GM20431 (cell line): Measurements from ENCODE around the gene PLIN1.

ENCODE experiments used
- in situ Hi-C: fragments of 300-500 bp; cut with MseI, MboI; formaldehyde crosslinking; loops from one replicate; pipeline ENCODE4 v1.15.0; 2020; ENCODE audit warnings: low sequenced_read_pairs; ENCODE audit not compliant: unreplicated experiment

Gene PLIN1

DNA sequence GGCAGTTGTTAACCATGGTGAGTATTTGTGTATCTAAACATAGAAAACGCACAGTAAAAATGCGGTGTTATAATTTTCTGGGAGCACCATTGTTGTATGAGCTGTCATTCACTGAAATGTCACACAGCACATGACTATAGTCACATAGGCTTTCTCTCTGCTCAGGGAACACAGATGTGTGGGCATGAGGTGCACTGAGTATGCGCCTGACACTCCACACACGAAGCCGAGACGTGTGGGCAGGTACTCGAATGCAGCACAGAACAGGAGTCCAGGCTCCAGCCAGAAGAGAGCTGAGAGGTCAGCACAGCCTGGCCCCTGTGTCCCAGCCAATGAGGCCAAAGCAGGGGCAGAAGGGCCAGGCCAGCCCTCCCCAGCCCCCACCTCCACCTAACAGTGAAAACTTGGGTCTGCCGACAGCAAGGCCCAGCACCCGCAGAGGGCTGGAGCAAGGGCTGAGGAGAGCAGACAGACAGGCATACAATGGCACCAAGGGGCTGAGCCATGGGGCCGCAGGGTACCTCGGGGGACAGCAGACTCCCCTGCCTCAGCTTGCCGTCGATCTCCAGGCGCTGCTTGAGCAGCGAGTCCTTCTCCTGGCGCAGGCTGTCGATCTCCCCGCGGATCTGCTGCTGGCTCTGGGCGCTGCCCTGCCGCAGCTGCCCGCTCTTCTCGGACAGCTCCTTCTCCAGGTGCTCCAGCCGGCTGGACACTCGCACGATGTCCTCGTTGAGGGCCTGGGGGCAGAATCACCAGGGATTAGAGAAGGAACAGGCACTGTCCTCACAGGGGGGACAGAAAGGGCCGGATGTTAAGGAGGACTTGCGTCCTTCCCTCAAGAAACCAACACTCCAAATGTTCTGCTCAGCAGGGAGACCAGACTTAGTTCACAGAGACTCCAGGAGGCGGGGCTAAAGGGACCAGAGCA, 47.9 kb downstream of the PLIN1 start:
- in situ Hi-C loops, result no loop called here

DNA sequence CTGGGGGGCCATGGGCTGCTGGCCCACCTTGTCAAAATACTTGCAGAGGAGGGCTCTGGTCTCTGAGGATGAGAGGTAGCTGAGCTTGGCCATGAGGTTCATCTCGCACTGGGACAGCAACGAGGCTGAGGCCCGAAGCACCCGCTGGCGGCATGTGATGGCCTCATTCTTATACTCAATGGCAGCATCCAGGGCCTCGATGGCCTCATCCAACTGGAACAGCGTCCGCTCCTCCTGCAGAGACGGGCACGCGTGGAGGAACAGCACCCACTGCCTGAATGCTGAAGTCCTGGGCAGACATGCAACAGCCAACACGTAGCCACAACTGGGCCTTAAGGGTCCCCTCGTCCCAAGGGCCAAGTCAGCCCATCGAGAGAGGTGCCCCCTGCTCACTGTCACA, 48.9 kb downstream of the PLIN1 start:
- in situ Hi-C loops, result no loop called here

- in situ Hi-C loops, result no loop called here
Measured at GRCh38 chr15:89629829-89630228, 49.3 kb downstream of the PLIN1 start.

DNA sequence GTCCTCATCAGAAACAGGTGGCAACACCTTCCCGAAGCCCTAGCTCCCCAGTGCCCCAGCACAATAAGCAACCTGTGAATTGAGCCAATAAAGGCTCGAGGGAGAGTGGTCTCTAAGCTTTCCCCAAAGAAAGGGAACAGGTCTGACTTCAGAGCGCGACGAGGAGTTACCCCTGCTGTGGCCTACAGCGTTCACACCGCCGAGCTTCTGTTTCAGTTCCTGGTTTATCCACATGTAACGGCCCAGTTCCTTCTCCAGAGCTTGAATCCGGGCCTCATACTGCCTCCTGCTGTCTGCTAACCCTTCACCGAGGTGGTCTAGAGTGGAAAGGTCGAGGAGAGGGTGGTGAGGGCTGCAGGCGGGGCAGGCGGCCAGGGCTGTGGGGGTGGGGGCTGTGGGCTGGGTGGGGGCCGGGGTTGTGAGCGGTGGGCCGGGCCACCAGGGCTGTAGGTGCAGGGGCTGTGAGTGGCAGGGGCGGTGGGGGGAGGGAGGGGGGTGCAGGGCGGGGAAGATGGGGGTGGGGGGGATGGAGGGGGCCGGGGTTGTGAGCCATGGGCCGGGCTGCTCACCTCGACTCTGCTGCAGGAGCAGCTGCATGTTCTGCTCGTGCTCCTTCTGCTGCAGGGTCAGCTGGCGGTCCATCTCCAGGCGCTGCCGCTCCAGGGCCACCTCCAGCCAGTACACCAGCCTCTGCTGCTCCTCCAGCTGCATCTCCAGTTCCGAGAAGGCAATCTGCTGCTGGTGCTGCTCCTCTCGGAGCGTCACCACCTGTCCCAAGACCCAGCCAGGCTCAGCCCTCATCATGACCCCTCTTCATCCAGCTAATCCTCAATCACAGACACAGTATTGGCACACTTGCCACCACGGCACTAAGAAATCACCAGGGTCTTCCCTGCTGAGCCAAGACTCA, 50.1 kb downstream of the PLIN1 start:
- in situ Hi-C loops, result no loop called here

GRCh38 chr15:89628301-89628700, 50.9 kb downstream of the PLIN1 start:
- in situ Hi-C loops, result no loop called here

GRCh38 chr15:89627256-89627970, 51.8 kb downstream of the PLIN1 start:
- in situ Hi-C loops, result no loop called here

DNA sequence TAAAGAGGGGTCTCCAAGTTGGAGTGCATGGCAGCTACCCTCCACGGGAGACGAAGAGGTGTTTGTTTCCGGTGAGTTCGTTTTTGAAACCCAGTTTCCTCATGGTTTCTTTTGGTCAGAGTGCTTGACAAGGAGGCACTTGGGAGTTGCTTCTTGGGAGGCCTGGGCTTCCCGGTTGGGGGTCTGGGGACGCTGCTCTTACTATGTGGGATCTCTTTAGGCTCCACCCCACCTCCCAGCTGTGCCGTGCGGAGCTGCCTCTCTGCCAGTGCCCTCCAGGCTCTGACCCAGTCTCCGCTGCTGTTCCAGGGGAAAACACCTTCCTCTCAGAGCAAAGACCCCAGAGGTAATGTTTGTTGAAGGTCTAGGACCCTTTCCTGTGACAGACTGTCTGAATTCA, 53.5 kb downstream of the PLIN1 start:
- in situ Hi-C loops, result no loop called here

GRCh38 chr15:89623165-89623564, 56.0 kb downstream of the PLIN1 start:
- in situ Hi-C loops, result no loop called here

DNA sequence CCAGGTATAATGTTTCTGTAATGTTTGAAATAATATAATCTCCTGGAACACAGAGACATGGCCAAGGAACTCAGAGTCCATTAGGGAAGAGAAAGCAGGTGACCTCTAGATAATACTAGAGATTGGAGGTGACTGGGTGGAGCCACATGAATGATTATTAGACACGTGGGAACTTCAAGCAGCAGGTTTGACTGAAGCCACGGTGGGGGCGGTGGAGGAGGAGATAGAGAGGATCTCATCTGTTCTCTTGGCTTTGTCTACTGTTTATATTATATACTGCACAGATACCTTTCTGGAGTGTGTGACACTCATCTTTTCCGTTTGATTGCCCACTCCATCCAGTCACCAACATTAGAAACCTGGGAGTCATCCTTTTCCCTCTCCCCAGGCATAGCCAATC, 57.6 kb downstream of the PLIN1 start:
- in situ Hi-C loops, result no loop called here

DNA sequence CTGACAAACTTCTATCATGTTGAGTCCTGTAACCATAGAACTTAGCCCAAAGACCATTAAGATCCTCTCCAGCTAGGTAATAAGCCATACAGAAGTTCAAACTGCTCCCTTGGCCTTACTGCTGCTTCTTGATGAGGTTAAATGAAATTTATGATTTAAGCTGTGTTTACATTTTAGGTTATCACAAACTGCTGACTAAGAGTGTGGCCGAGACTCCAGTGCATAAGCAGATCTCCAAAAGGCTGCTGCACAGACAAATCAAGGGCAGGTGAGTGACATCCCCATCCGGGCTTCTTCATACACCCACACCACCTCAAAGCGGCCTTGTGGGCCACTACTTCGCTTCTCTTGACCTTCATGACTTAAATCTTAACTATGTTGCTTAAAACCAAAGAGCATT, 62.9 kb downstream of the PLIN1 start:
- in situ Hi-C loops, result no loop called here

- in situ Hi-C loops, result no loop called here
Measured at GRCh38 chr15:89615135-89615534, 64.0 kb downstream of the PLIN1 start.
